HepG2 (cell line): ENCODE results near the gene PARVB. TPM values are rescaled to one million over a fixed set of nuclear protein-coding genes. Genes with fewer than 3 reads are reported as not detected.

Experiments used
- ATAC-seq: fragments of 200-7000 bp; cut with Tn5 transposase; 3 replicates; pipeline ENCODE4 v1.9.1; 2020; ENCODE audit warnings: mild to moderate bottlenecking, moderate library complexity
- BruUV-seq: library from RNA; stranded (reverse); fragments of 400-500 nt; replicated peaks from 2 replicates; lab custom pipeline; 2021; lab: Mats Ljungman, UMichigan
- CTCF ChIA-PET: fragments of 300-600 bp; formaldehyde crosslinking; extraction: SDS; loops from one replicate; lab custom pipeline; 2021; ENCODE audit warnings: low total read pairs, inconsistent platforms, low intra/inter-chr PET ratio; lab: Yijun Ruan, JAX
- POLR2A ChIA-PET: fragments of 350-600 bp; sonication (Branson Sonifier 250); formaldehyde crosslinking; loops from one replicate; lab custom pipeline; 2020; ENCODE audit warnings: antibody characterized with exemption, inconsistent platforms; lab: Yijun Ruan, JAX
- DNase-seq: peaks from one replicate; pipeline ENCODE4 v3.0.0-alpha.2; 2015; ENCODE audit warnings: low spot score
- FAIRE-seq: peaks from 3 replicates; lab custom pipeline; 2011; peaks lifted over from hg19 to GRCh38; lab: Jason Lieb, UNC
- H2AFZ ChIP-seq: one replicate; pipeline ENCODE4 v1.6.1; 2011; ENCODE audit warnings: low read length, inconsistent platforms
- H3K27ac ChIP-seq: fragments of 300-600 bp; 3 replicates; pipeline ENCODE4 v1.8.0; 2011; ENCODE audit warnings: mixed run types, mild to moderate bottlenecking, mixed read lengths, low read length, inconsistent platforms; ENCODE audit not compliant: insufficient read depth; ENCODE audit errors: extremely low read length
- H3K27me3 ChIP-seq, 2 experiments: fragments of 200-600 bp in 1 of 2; 2 replicates in 1 of 2; 3 replicates in 1 of 2; pipeline versions ENCODE4 v1.6.0 to v1.8.0; 2011; ENCODE audit warnings: low read length in 2 of 2, mild to moderate bottlenecking in 2 of 2, moderate library complexity in 2 of 2, inconsistent platforms in 1 of 2; ENCODE audit not compliant: insufficient read depth in 2 of 2, control insufficient read depth in 1 of 2
- H3K36me3 ChIP-seq, 2 experiments: fragments of 200-600 bp in 1 of 2; replicated peaks in 1 of 2; 2 replicates in 1 of 2; 3 replicates in 1 of 2; pipeline versions ENCODE4 v1.5.1 to v1.8.0; 2011; ENCODE audit warnings: low read length in 2 of 2, inconsistent platforms in 1 of 2; ENCODE audit not compliant: insufficient read depth in 2 of 2, control insufficient read depth in 1 of 2
- H3K4me1 ChIP-seq: 2 replicates; pipeline ENCODE4 v1.5.1; 2012; ENCODE audit warnings: low read length, inconsistent platforms; ENCODE audit not compliant: insufficient read depth
- H3K4me2 ChIP-seq: 2 replicates; pipeline ENCODE4 v1.6.0; 2011; ENCODE audit warnings: low read depth, low read length, inconsistent platforms
- H3K4me3 ChIP-seq, 3 experiments: fragments of 200-600 bp in 1 of 3; sonication (generic), shearing (Covaris generic) in 1 of 3; replicated peaks in 1 of 3; 2 replicates each; pipeline ENCODE4 v1.5.1; 2011 to 2016; ENCODE audit warnings: low read length in 3 of 3, inconsistent platforms in 2 of 3, low read depth in 2 of 3, mild to moderate bottlenecking in 2 of 3, control low read depth in 1 of 3, mixed read lengths in 1 of 3; ENCODE audit not compliant: insufficient read depth in 1 of 3
- H3K79me2 ChIP-seq: one replicate; pipeline ENCODE4 v1.6.1; 2011; ENCODE audit warnings: low read length, inconsistent platforms; ENCODE audit not compliant: insufficient read depth
- H3K9ac ChIP-seq: 2 replicates; pipeline ENCODE4 v1.6.0; 2011; ENCODE audit warnings: mild to moderate bottlenecking, low read depth, low read length, inconsistent platforms; ENCODE audit not compliant: insufficient read depth
- H3K9me3 ChIP-seq: 2 replicates; pipeline ENCODE4 v1.5.1; 2012; ENCODE audit warnings: mild to moderate bottlenecking, low read length
- H4K20me1 ChIP-seq: 2 replicates; pipeline ENCODE4 v1.6.0; 2011; ENCODE audit warnings: inconsistent platforms, mild to moderate bottlenecking, low read length, moderate library complexity; ENCODE audit not compliant: insufficient read depth
- ATRX ChIP-seq: sonication (generic); formaldehyde crosslinking; IDR thresholded peaks from 2 replicates; pipeline ENCODE4 v1.4.0; 2020; ENCODE audit warnings: missing genetic modification reagents, borderline replicate concordance
- HDAC1 ChIP-seq: sonication (generic); formaldehyde crosslinking; IDR thresholded peaks from 2 replicates; pipeline ENCODE4 v1.5.1; 2020; ENCODE audit warnings: mild to moderate bottlenecking, missing genetic modification reagents
- HIVEP1 ChIP-seq: sonication (generic); formaldehyde crosslinking; IDR thresholded peaks from 2 replicates; pipeline ENCODE4 v1.4.0; 2020; ENCODE audit warnings: mild to moderate bottlenecking, missing genetic modification reagents
- HOXA7 ChIP-seq: sonication (generic); formaldehyde crosslinking; IDR thresholded peaks from 2 replicates; pipeline ENCODE4 v1.8.1; 2022; ENCODE audit warnings: mild to moderate bottlenecking, missing genetic modification reagents, moderate library complexity
- IKZF1 ChIP-seq: fragments of 450-650 bp; IDR thresholded peaks from 2 replicates; pipeline ENCODE4 v1.7.1; 2016
- MED13 ChIP-seq: sonication (generic); formaldehyde crosslinking; IDR thresholded peaks from 2 replicates; pipeline ENCODE4 v1.5.0; 2020; ENCODE audit warnings: missing genetic modification reagents
- NKX3-1 ChIP-seq: sonication (generic); formaldehyde crosslinking; IDR thresholded peaks from 2 replicates; pipeline ENCODE4 v1.5.0; 2020; ENCODE audit warnings: missing genetic modification reagents
- POLR2A ChIP-seq, 2 experiments: IDR thresholded peaks; 2 replicates each; pipeline ENCODE4 v1.6.1; 2011; ENCODE audit warnings: low read depth in 2 of 2, low read length in 2 of 2, mild to moderate bottlenecking in 1 of 2, moderate library complexity in 1 of 2; ENCODE audit not compliant: insufficient read depth in 1 of 2
- TRAFD1 ChIP-seq: sonication (generic); formaldehyde crosslinking; IDR thresholded peaks from 2 replicates; pipeline ENCODE4 v1.5.1; 2020; ENCODE audit warnings: missing genetic modification reagents, mild to moderate bottlenecking, borderline replicate concordance
- U2AF2 ChIP-seq: fragments of 200-400 bp; formaldehyde crosslinking; IDR thresholded peaks from 2 replicates; pipeline ENCODE4 v1.6.1; 2017; ENCODE audit warnings: low read depth, mild to moderate bottlenecking, low read length
- ZBTB39 ChIP-seq: sonication (generic); formaldehyde crosslinking; IDR thresholded peaks from 2 replicates; pipeline ENCODE4 v1.5.0; 2020; ENCODE audit warnings: missing genetic modification reagents
- ZNF234 ChIP-seq: sonication (generic); formaldehyde crosslinking; conservative IDR thresholded peaks from 2 replicates; pipeline ENCODE4 v1.5.1; 2020; ENCODE audit warnings: mild to moderate bottlenecking, missing genetic modification reagents
- ZNF343 ChIP-seq: sonication (generic); formaldehyde crosslinking; IDR thresholded peaks from 2 replicates; pipeline ENCODE4 v1.4.0; 2020; ENCODE audit warnings: mild to moderate bottlenecking, missing genetic modification reagents
- ZNF572 ChIP-seq: sonication (generic); formaldehyde crosslinking; IDR thresholded peaks from 2 replicates; pipeline ENCODE4 v1.5.1; 2020; ENCODE audit warnings: mild to moderate bottlenecking, missing genetic modification reagents
- ZNF678 ChIP-seq: sonication (generic); formaldehyde crosslinking; IDR thresholded peaks from 2 replicates; pipeline ENCODE4 v1.4.0; 2020; ENCODE audit warnings: mild to moderate bottlenecking, missing genetic modification reagents
- WGBS: methylation state at CpG from one replicate; pipeline ENCODE4 v1.1.6; 2017; ENCODE audit warnings: low lambda C conversion rate; 5-methylcytosine and 5-hydroxymethylcytosine counted together
- in situ Hi-C: cut with HindIII; loops from 2 replicates; pipeline ENCODE4 v1.10.0; 2017; ENCODE audit warnings: low pct_unique_long_range_greater_than_20kb; ENCODE audit not compliant: extremely low pct_ligation_motif_present
- intact Hi-C: fragments of 100-400 bp; cut with micrococcal nuclease; formaldehyde crosslinking; loops from one replicate; pipeline ENCODE4 v1.10.0; 2022; ENCODE audit not compliant: unreplicated experiment
- polyA plus RNA-seq, 8 experiments: library from polyadenylated mRNA; depleted of rRNA in 3 of 8; stranded (reverse) in 7 of 8; unstranded in 1 of 8; fragments of >200 nt; fragmentation: Illumina TruSeq in 4 of 8; extraction: Trizol in 4 of 8; gene quantifications; 2 replicates each; pipeline versions ENCODE4 v1.2.1 to v1.2.3, GENCODE V29; 2011 to 2016; ENCODE audit warnings: low read depth in 4 of 8, missing spikeins in 1 of 8, mixed read lengths in 1 of 8; ENCODE audit not compliant: insufficient read depth in 1 of 8
- total RNA-seq, 5 experiments: library from RNA; depleted of rRNA; stranded (reverse); fragments of >200 nt; fragmentation: Illumina TruSeq; extraction: Trizol; gene quantifications; 2 replicates each; pipeline ENCODE4 v1.2.3, GENCODE V29; 2016; ENCODE audit warnings: low read depth in 1 of 5
- TF ChIP-seq, protein P1 (sequence below): sonication (generic); formaldehyde crosslinking; IDR thresholded peaks from 2 replicates; pipeline ENCODE4 v1.5.0; 2020; ENCODE audit warnings: missing genetic modification reagents

Gene PARVB
- total and polyA plus RNA-seq, 2 of the 13 experiments (the other 11 are each of a cell fraction or from before 2014, with no cell fraction given): 0.11 to 0.15 TPM

DNA sequence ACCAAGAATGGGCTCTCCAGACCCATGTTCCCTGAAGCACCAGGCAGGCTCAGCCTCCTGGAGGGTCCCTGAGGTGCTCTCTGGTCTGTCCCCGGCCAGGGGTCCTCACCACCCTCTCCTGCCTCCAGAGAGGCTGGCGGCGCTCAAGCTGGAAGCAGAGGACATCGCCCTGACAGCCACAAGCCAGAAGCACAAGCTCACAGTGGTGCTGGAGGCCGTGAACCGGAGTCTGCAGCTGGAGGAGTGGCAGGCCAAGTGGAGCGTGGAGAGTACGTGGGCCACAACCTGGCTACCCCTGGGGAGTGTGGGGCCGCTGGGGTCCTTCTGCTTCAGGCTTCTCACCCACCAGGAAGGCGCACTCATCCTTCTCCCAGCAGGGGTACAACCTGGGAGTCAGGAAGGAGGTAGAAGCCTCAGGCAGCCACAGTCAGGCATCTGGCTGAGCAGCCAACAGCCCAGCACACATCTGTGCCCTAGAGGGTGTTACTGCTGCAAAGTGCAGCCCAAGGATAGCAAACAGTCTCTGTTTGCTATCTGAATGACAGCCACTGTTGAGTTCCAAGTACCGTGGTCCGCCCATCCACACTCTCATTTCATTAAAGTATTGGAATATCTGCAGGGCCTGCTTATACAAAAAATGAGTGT, 165.0 kb downstream of the PARVB start:
- CTCF ChIA-PET: no interaction called here
- TF ChIP-seq IKZF1 (no peak), ATRX (CRISPR knock-in tag) (no peak), U2AF2 (no peak), ZNF678 (CRISPR knock-in tag) (no peak), MED13 (CRISPR knock-in tag) (no peak), TRAFD1 (CRISPR knock-in tag) (no peak), NKX3-1 (CRISPR knock-in tag) (no peak), ZNF572 (CRISPR knock-in tag) (no peak), HOXA7 (CRISPR knock-in tag) (no peak), ZNF234 (no peak), ZBTB39 (no peak), ZNF343 (CRISPR knock-in tag) (no peak), POLR2A (IDR thresholded peaks at IDR 0.05; ENCODE audit: insufficient read depth in 1 of 2, low read depth in 2 of 2, low read length in 2 of 2) (no peak), HIVEP1 (CRISPR knock-in tag) (no peak), HDAC1 (CRISPR knock-in tag) (no peak)
- TF ChIP-seq, protein P1, sequence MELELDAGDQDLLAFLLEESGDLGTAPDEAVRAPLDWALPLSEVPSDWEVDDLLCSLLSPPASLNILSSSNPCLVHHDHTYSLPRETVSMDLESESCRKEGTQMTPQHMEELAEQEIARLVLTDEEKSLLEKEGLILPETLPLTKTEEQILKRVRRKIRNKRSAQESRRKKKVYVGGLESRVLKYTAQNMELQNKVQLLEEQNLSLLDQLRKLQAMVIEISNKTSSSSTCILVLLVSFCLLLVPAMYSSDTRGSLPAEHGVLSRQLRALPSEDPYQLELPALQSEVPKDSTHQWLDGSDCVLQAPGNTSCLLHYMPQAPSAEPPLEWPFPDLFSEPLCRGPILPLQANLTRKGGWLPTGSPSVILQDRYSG (CRISPR knock-in tag): no peak

More for the DNA sequence above, 165.0 kb downstream of the PARVB start:
- Histone ChIP-seq H3K9me3 (no peaks in the 10 kb centered on the region), H3K4me3 (no peak overlapping the region), H3K4me1 (no peaks in the 10 kb centered on the region), H3K79me2 (no peaks in the 10 kb centered on the region), H3K27me3 (peaks cover 1 to 16% of the 10 kb centered on the region in 2 experiments; a peak in 3 of 5 replicates), H2AFZ (no peak overlapping the region), H4K20me1 (no peaks in the 10 kb centered on the region), H3K4me2 (no peak overlapping the region), H3K27ac (no peak overlapping the region), H3K36me3 (no peaks in the 10 kb centered on the region), H3K9ac (no peak overlapping the region)
- FAIRE-seq (no peak), ATAC-seq (peak; percentile 36; the same call in 2 of the 3 replicates), DNase-seq (no peak)
- POLR2A ChIA-PET: no interaction called here
- intact Hi-C loops: no loop called here
- in situ Hi-C loops: no loop called here
- no TSS peak for BruUV-seq
- WGBS: 10% methylated on average over 2 of the region's 12 CpGs
